K562 (cell line): ENCODE results near the gene CAPZA1. TPM values are rescaled to one million over a fixed set of nuclear protein-coding genes. Genes with fewer than 3 reads are reported as not detected.
A peak's percentile ranks its signal among the peaks of the same experiment; 100 is the strongest.

ENCODE experiments used
- ATAC-seq: fragments of 200-7000 bp; cut with Tn5 transposase; 3 replicates; pipeline ENCODE4 v1.9.1; 2020; ENCODE audit warnings: moderate library complexity
- BruUV-seq: library from RNA; stranded (reverse); fragments of 400-500 nt; replicated peaks from 2 replicates; lab custom pipeline; 2021; lab: Mats Ljungman, UMichigan
- CTCF ChIA-PET: fragments of 300-600 bp; formaldehyde crosslinking; extraction: SDS; loops from one replicate; lab custom pipeline; 2021; ENCODE audit warnings: low intra/inter-chr PET ratio; lab: Yijun Ruan, JAX
- POLR2A ChIA-PET: fragments of 300-600, 350-650 bp; sonication (Branson Sonifier 250); formaldehyde crosslinking; extraction: SDS; loops from one replicate; lab custom pipeline; 2021; ENCODE audit warnings: antibody characterized with exemption, inconsistent platforms; lab: Yijun Ruan, JAX
- DNase-seq, 4 experiments: peaks; one replicate each; pipeline versions ENCODE4 v3.0.0 to v3.0.0-alpha.2; 2011 to 2018; ENCODE audit warnings: low spot score in 3 of 4, mixed read lengths in 3 of 4; ENCODE audit errors: extremely low read depth in 1 of 4
- FAIRE-seq: peaks from 2 replicates; lab custom pipeline; 2011; peaks lifted over from hg19 to GRCh38; lab: Jason Lieb, UNC
- H2AFZ ChIP-seq: 2 replicates; pipeline ENCODE4 v1.6.0; 2011; ENCODE audit warnings: low read depth, low read length, control low read depth, inconsistent platforms
- H3K27ac ChIP-seq: fragments of 200-600 bp; 3 replicates; pipeline ENCODE4 v1.8.0; 2011; ENCODE audit warnings: low read depth, mild to moderate bottlenecking, control low read depth, inconsistent platforms, low read length, moderate library complexity, mixed read lengths; ENCODE audit errors: extremely low read depth
- H3K27me3 ChIP-seq, 2 experiments: fragments of 300-600 bp in 1 of 2; 2 replicates in 1 of 2; 3 replicates in 1 of 2; pipeline versions ENCODE4 v1.6.0 to v1.8.0; 2011; ENCODE audit warnings: inconsistent platforms in 2 of 2, low read length in 2 of 2, mild to moderate bottlenecking in 1 of 2, mixed read lengths in 1 of 2, moderate library complexity in 1 of 2; ENCODE audit not compliant: control insufficient read depth in 2 of 2, insufficient read depth in 2 of 2
- H3K36me3 ChIP-seq: fragments of 300-600 bp; 3 replicates; pipeline ENCODE4 v1.8.0; 2011; ENCODE audit warnings: mild to moderate bottlenecking, low read length, inconsistent platforms; ENCODE audit not compliant: control insufficient read depth, insufficient read depth
- H3K4me1 ChIP-seq, 2 experiments: fragments of 200-600 bp in 1 of 2; replicated peaks in 1 of 2; 2 replicates in 1 of 2; 3 replicates in 1 of 2; pipeline versions ENCODE4 v1.5.1 to v1.8.0; 2011; ENCODE audit warnings: inconsistent platforms in 2 of 2, low read length in 2 of 2, mild to moderate bottlenecking in 1 of 2, mixed read lengths in 1 of 2, moderate library complexity in 1 of 2; ENCODE audit not compliant: control insufficient read depth in 2 of 2, insufficient read depth in 2 of 2
- H3K4me2 ChIP-seq: 2 replicates; pipeline ENCODE4 v1.6.1; 2011; ENCODE audit warnings: low read length, control low read depth, inconsistent platforms, mixed read lengths; ENCODE audit not compliant: insufficient read depth
- H3K4me3 ChIP-seq: fragments of 200-600 bp; sonication (generic), shearing (Covaris generic); 2 replicates; pipeline ENCODE4 v1.5.1; 2016; ENCODE audit warnings: control low read depth, inconsistent platforms
- H3K79me2 ChIP-seq: fragments of 200-600 bp; 3 replicates; pipeline ENCODE4 v1.8.0; 2011; ENCODE audit warnings: low read length, inconsistent platforms; ENCODE audit not compliant: control insufficient read depth, insufficient read depth
- H3K9ac ChIP-seq, 2 experiments: 2 replicates each; pipeline versions ENCODE4 v1.6.0 to v1.6.1; 2011; ENCODE audit warnings: low read depth in 2 of 2, low read length in 2 of 2, control low read depth in 1 of 2, inconsistent platforms in 1 of 2, mild to moderate bottlenecking in 1 of 2, mixed read lengths in 1 of 2; ENCODE audit not compliant: insufficient read depth in 1 of 2
- H3K9me1 ChIP-seq: one replicate; pipeline ENCODE4 v1.6.0; 2011; ENCODE audit warnings: inconsistent platforms, mild to moderate bottlenecking, low read length, moderate library complexity; ENCODE audit not compliant: control insufficient read depth, insufficient read depth
- H3K9me3 ChIP-seq: replicated peaks from 2 replicates; pipeline ENCODE4 v1.5.1; 2011; ENCODE audit warnings: low read depth, low read length, inconsistent platforms; ENCODE audit not compliant: control insufficient read depth, insufficient read depth
- H4K20me1 ChIP-seq: replicated peaks from 2 replicates; pipeline ENCODE4 v1.6.1; 2011; ENCODE audit warnings: low read length, inconsistent platforms, mixed read lengths; ENCODE audit not compliant: control insufficient read depth, insufficient read depth
- BRD4 ChIP-seq: fragments of 200-600 bp; sonication (generic); IDR thresholded peaks from 2 replicates; pipeline ENCODE4 v1.6.1; 2017; ENCODE audit warnings: inconsistent platforms
- CHD7 ChIP-seq: fragments of 200-600 bp; sonication (generic); IDR thresholded peaks from one replicate; pipeline ENCODE4 v1.6.1; 2012; ENCODE audit warnings: mild to moderate bottlenecking, low read depth, low read length, inconsistent platforms
- JUND ChIP-seq, 2 experiments: IDR thresholded peaks; 2 replicates in 1 of 2; 3 replicates in 1 of 2; pipeline ENCODE4 v1.6.1; 2011; ENCODE audit warnings: borderline replicate concordance in 2 of 2, low read depth in 2 of 2, low read length in 2 of 2, improper control_type of control experiment in 1 of 2, missing biosample characterization in 1 of 2, missing genetic modification characterization in 1 of 2, missing genetic modification reagents in 1 of 2
- NCOA2 ChIP-seq, 2 experiments: fragments of 450-650 bp; IDR thresholded peaks; 2 replicates each; pipeline ENCODE4 v1.6.1; 2018; ENCODE audit warnings: mild to moderate bottlenecking in 2 of 2, moderate library complexity in 1 of 2; ENCODE audit not compliant: partially characterized antibody in 2 of 2
- PPARD ChIP-seq: fragments of 250-450 bp; sonication (Bioruptor Pico); IDR thresholded peaks from 2 replicates; pipeline ENCODE4 v1.8.0; 2022; ENCODE audit warnings: inconsistent platforms, mild to moderate bottlenecking, moderate library complexity
- RBM17 ChIP-seq: fragments of 200-400 bp; formaldehyde crosslinking; IDR thresholded peaks from 2 replicates; pipeline ENCODE4 v1.6.1; 2017; ENCODE audit warnings: low read depth, mild to moderate bottlenecking, low read length, borderline replicate concordance
- ZC3H8 ChIP-seq: fragments of 450-650 bp; IDR thresholded peaks from 2 replicates; pipeline ENCODE4 v1.6.1; 2017
- ZNF12 ChIP-seq: sonication (generic); formaldehyde crosslinking; IDR thresholded peaks from 2 replicates; pipeline ENCODE4 v1.4.0; 2020; ENCODE audit warnings: mild to moderate bottlenecking, missing genetic modification reagents
- ZNF175 ChIP-seq: fragments of 200-800 bp; sonication (Bioruptor generic); IDR thresholded peaks from 2 replicates; pipeline ENCODE4 v1.6.1; 2016; ENCODE audit warnings: low read depth, mild to moderate bottlenecking, missing genetic modification characterization, missing compliant biosample characterization
- ZNF507 ChIP-seq: conservative IDR thresholded peaks from 2 replicates; pipeline ENCODE4 v1.6.1; 2017; ENCODE audit warnings: missing genetic modification characterization, missing compliant biosample characterization
- WGBS: fragments of 100-300 bp; shearing (Covaris generic); methylation state at CpG from one replicate; pipeline ENCODE4 v1.1.6; 2016; ENCODE audit warnings: low coverage, mixed read lengths; ENCODE audit not compliant: insufficient coverage; ENCODE audit errors: missing lambda C conversion rate; 5-methylcytosine and 5-hydroxymethylcytosine counted together
- in situ Hi-C: fragments of 300-500 bp; cut with MboI; formaldehyde crosslinking; loops from 4 replicates; pipeline ENCODE4 v1.15.0; 2018; ENCODE audit warnings: inconsistent platforms, mixed read lengths
- intact Hi-C: fragments of 100-400 bp; cut with micrococcal nuclease; formaldehyde crosslinking; loops from 2 replicates; pipeline ENCODE4 v1.14.2; 2022
- polyA plus RNA-seq, 8 experiments: library from polyadenylated mRNA; depleted of rRNA in 4 of 8; stranded (reverse) in 5 of 8; unstranded in 3 of 8; fragments of >200 nt; fragmentation: Nextera tagmentation in 2 of 8; fragmentation: Illumina TruSeq in 1 of 8; extraction: Ambion mirVana in 2 of 8; extraction: Trizol in 1 of 8; gene quantifications; 2 replicates each; pipeline versions ENCODE4 v1.2.1 to v1.2.3, GENCODE V29; 2011 to 2014; ENCODE audit warnings: inconsistent platforms in 1 of 8, missing spikeins in 1 of 8
- total RNA-seq, 7 experiments: library from RNA; depleted of rRNA in 6 of 7; stranded (reverse); fragments of >200 nt in 6 of 7; fragmentation: Illumina TruSeq in 2 of 7; extraction: Trizol in 2 of 7; gene quantifications; 2 replicates each; pipeline versions ENCODE4 v1.2.1 to v1.2.3, GENCODE V29; 2011 to 2021; ENCODE audit warnings: low replicate concordance in 1 of 7

The CAPZA1 gene
- total and polyA plus RNA-seq, 9 of the 15 experiments (the other 6 are each of a cell fraction or from before 2014, with no cell fraction given): 237 to 1,020 (median 306) TPM

- TSS peak; percentile 19 for BruUV-seq
- TF ChIP-seq JUND (IDR thresholded peaks at IDR 0.05; ENCODE audit: borderline replicate concordance, low read depth, low read length): no peak
- TF ChIP-seq JUND (tag; IDR thresholded peaks at IDR 0.05; ENCODE audit: borderline replicate concordance, low read depth, low read length): no peak
- no peak for TF ChIP-seq ZNF175 (CRISPR knock-in tag)
- TF ChIP-seq ZC3H8: no peak
- no peak for TF ChIP-seq RBM17
- peak; percentile 98 for TF ChIP-seq ZNF12
- 0 out of 2 replicates have a peak, but pooled peaks have one; percentile 3 for TF ChIP-seq BRD4
- no peak for TF ChIP-seq NCOA2 (IDR thresholded peaks at IDR 0.05; ENCODE audit: partially characterized antibody in 2 of 2)
- no peak for TF ChIP-seq CHD7
- TF ChIP-seq ZNF507: no peak
- no peak for TF ChIP-seq PPARD
Measured at GRCh38 chr1:112675728-112676381, 56.2 kb downstream of the CAPZA1 start.

More at GRCh38 chr1:112675728-112676381, 56.2 kb downstream of the CAPZA1 start:
- Histone ChIP-seq H3K27me3 (no peaks in the 10 kb centered on the region), H3K4me1 (peaks cover 18 to 42% of the 10 kb centered on the region in 2 experiments), H3K9me3 (no peaks in the 10 kb centered on the region), H4K20me1 (no peaks in the 10 kb centered on the region), H2AFZ (peak overlapping the region; percentile 89), H3K9me1 (no peaks in the 10 kb centered on the region), H3K79me2 (peaks cover 56% of the 10 kb centered on the region), H3K9ac (peak overlapping the region; percentile 87 to 98), H3K36me3 (peaks cover 35% of the 10 kb centered on the region), H3K4me2 (peak overlapping the region; percentile 85), H3K27ac (peak overlapping the region; percentile 86), H3K4me3 (peak overlapping the region; percentile 71)
- intact Hi-C loops: no loop called here
- WGBS: 21% methylated on average over 7 of the region's 7 CpGs
- FAIRE-seq: peak; percentile 29
- ChIA-PET POLR2A (interaction anchor here (0.6 to 7.3 kb wide), 7 partner anchors 13 to 59 kb away, joined by 4 to 104 read pairs (median 30); no protein-coding TSS in a partner anchor), CTCF (no interaction called here)
- no peak for DNase-seq
- in situ Hi-C loops: no loop called here
- no peak for ATAC-seq
